ENCODE results near the gene SLK. TPM values are rescaled to one million over a fixed set of nuclear protein-coding genes. Genes with fewer than 3 reads are reported as not detected.

The SLK gene
- total RNA-seq, 2 donors from 2014 or later: 38.3 to 91.2 TPM

GRCh38 chr10:103926722-103927319 lies 40.1 kb upstream of the SLK start:
- DNase-seq (ENCODE audit: low spot score) (no peak), ATAC-seq (ENCODE audit: insufficient number of reproducible peaks, low FRiP score, low read depth) (no peak)
- Histone ChIP-seq H3K4me3 (no peak overlapping the region), H3K9me3 (no peaks in the 10 kb centered on the region), H3K27ac (no peak overlapping the region), H3K36me3 (no peaks in the 10 kb centered on the region), H3K27me3 (replicated peaks; ENCODE audit: insufficient read depth) (no peaks in the 10 kb centered on the region), H3K4me1 (ENCODE audit: control insufficient read depth in 1 of 2, low read depth in 2 of 2) (no peaks in the 10 kb centered on the region)
- no peak for TF ChIP-seq CTCF (IDR thresholded peaks at IDR 0.05)

- Histone ChIP-seq H3K4me3 (no peak overlapping the region), H3K27me3 (replicated peaks; ENCODE audit: insufficient read depth) (no peaks in the 10 kb centered on the region), H3K36me3 (no peaks in the 10 kb centered on the region), H3K27ac (no peak overlapping the region), H3K9me3 (no peaks in the 10 kb centered on the region), H3K4me1 (ENCODE audit: control insufficient read depth in 1 of 2, low read depth in 2 of 2) (no peaks in the 10 kb centered on the region)
- ATAC-seq (ENCODE audit: insufficient number of reproducible peaks, low FRiP score, low read depth) (no peak), DNase-seq (ENCODE audit: low spot score) (no peak)
- TF ChIP-seq CTCF (IDR thresholded peaks at IDR 0.05): no peak
These were observed 38.2 kb upstream of the SLK start for GRCh38 chr10:103928784-103929183.

- DNase-seq (ENCODE audit: low spot score) (no peak), ATAC-seq (ENCODE audit: insufficient number of reproducible peaks, low FRiP score, low read depth) (no peak)
- H3K27me3 ChIP-seq (replicated peaks; ENCODE audit: insufficient read depth): no peaks in the 10 kb centered on the region
- no peak for TF ChIP-seq CTCF (IDR thresholded peaks at IDR 0.05)
- no peaks in the 10 kb centered on the region for H3K36me3 ChIP-seq
- no peaks in the 10 kb centered on the region for H3K4me1 ChIP-seq (ENCODE audit: control insufficient read depth in 1 of 2, low read depth in 2 of 2)
- H3K4me3 ChIP-seq: no peak overlapping the region
- no peak overlapping the region for H3K27ac ChIP-seq
- no peaks in the 10 kb centered on the region for H3K9me3 ChIP-seq
These were observed 37.5 kb upstream of the SLK start for GRCh38 chr10:103929381-103929921.

- Histone ChIP-seq H3K27me3 (replicated peaks; ENCODE audit: insufficient read depth) (no peaks in the 10 kb centered on the region), H3K9me3 (no peaks in the 10 kb centered on the region), H3K4me3 (no peak overlapping the region), H3K4me1 (ENCODE audit: control insufficient read depth in 1 of 2, low read depth in 2 of 2) (no peaks in the 10 kb centered on the region), H3K36me3 (no peaks in the 10 kb centered on the region), H3K27ac (no peak overlapping the region)
- TF ChIP-seq CTCF (IDR thresholded peaks at IDR 0.05): no peak
- no peak for ATAC-seq (ENCODE audit: insufficient number of reproducible peaks, low FRiP score, low read depth)
- no peak for DNase-seq (ENCODE audit: low spot score)
These were observed 36.5 kb upstream of the SLK start for GRCh38 chr10:103930449-103930848.

- DNase-seq (ENCODE audit: low spot score) (no peak), ATAC-seq (ENCODE audit: insufficient number of reproducible peaks, low FRiP score, low read depth) (no peak)
- H3K4me3 ChIP-seq: no peak overlapping the region
- no peaks in the 10 kb centered on the region for H3K9me3 ChIP-seq
- no peaks in the 10 kb centered on the region for H3K4me1 ChIP-seq (ENCODE audit: control insufficient read depth in 1 of 2, low read depth in 2 of 2)
- H3K36me3 ChIP-seq: no peaks in the 10 kb centered on the region
- no peaks in the 10 kb centered on the region for H3K27me3 ChIP-seq (replicated peaks; ENCODE audit: insufficient read depth)
- no peak overlapping the region for H3K27ac ChIP-seq
- TF ChIP-seq CTCF (IDR thresholded peaks at IDR 0.05): no peak
These were observed 36.1 kb upstream of the SLK start for GRCh38 chr10:103930881-103931280.
